GM23338 (cell line): Measurements from ENCODE around the gene COBL. TPM values are rescaled to one million over a fixed set of nuclear protein-coding genes. Genes with fewer than 3 reads are reported as not detected.

Experiments
- ATAC-seq: fragments of 200-7000 bp; cut with Tn5 transposase; 3 replicates; pipeline ENCODE4 v1.9.1; 2020
- DNase-seq: peaks from one replicate; pipeline ENCODE4 v3.0.0-alpha.2; 2015; ENCODE audit warnings: low spot score
- H2AFZ ChIP-seq: fragments of 200-600 bp; sonication (generic); 2 replicates; pipeline ENCODE4 v1.8.0; 2016; ENCODE audit warnings: antibody characterized with exemption, mild to moderate bottlenecking, moderate library complexity
- H3F3A ChIP-seq: fragments of 200-600 bp; sonication (generic); replicated peaks from 2 replicates; pipeline ENCODE4 v1.8.0; 2017; ENCODE audit warnings: antibody characterized with exemption, mixed run types, low read depth
- H3K27ac ChIP-seq: fragments of 200-600 bp; sonication (generic); 2 replicates; pipeline ENCODE4 v1.6.1; 2016; ENCODE audit warnings: low read depth
- H3K27me3 ChIP-seq: fragments of 200-600 bp; sonication (generic); 2 replicates; pipeline ENCODE4 v1.8.0; 2016; ENCODE audit warnings: mild to moderate bottlenecking, mixed run types, moderate library complexity; ENCODE audit not compliant: insufficient read depth
- H3K36me3 ChIP-seq: fragments of 200-600 bp; sonication (generic); 2 replicates; pipeline ENCODE4 v1.8.0; 2016; ENCODE audit warnings: mild to moderate bottlenecking; ENCODE audit not compliant: insufficient read depth
- H3K4me1 ChIP-seq: fragments of 200-600 bp; sonication (generic); 2 replicates; pipeline ENCODE4 v1.8.0; 2016; ENCODE audit warnings: mild to moderate bottlenecking, moderate library complexity; ENCODE audit not compliant: insufficient read depth
- H3K4me2 ChIP-seq: fragments of 200-600 bp; sonication (generic); 2 replicates; pipeline ENCODE4 v1.7.1; 2017; ENCODE audit warnings: mixed run types
- H3K4me3 ChIP-seq: fragments of 200-600 bp; sonication (generic); 2 replicates; pipeline ENCODE4 v1.6.1; 2016; ENCODE audit warnings: mixed run types
- H3K79me2 ChIP-seq: fragments of 200-600 bp; sonication (generic); replicated peaks from 2 replicates; pipeline ENCODE4 v1.8.0; 2017; ENCODE audit warnings: mild to moderate bottlenecking; ENCODE audit not compliant: insufficient read depth
- H3K9me2 ChIP-seq: fragments of 200-600 bp; sonication (generic); 2 replicates; pipeline ENCODE4 v1.8.0; 2017; ENCODE audit not compliant: insufficient read depth
- H4K20me1 ChIP-seq: fragments of 200-600 bp; sonication (generic); replicated peaks from 2 replicates; pipeline ENCODE4 v1.8.0; 2017; ENCODE audit warnings: mild to moderate bottlenecking; ENCODE audit not compliant: insufficient read depth
- H3K27ac Mint-ChIP-seq: 2 replicates; pipeline ENCODE4 v1.8.0; 2020; ENCODE audit warnings: inconsistent platforms, mild to moderate bottlenecking, moderate library complexity, mixed read lengths
- H3K27me3 Mint-ChIP-seq: 3 replicates; pipeline ENCODE4 v1.8.0; 2022; ENCODE audit warnings: low read depth, mild to moderate bottlenecking, moderate library complexity, mixed read lengths, inconsistent platforms; ENCODE audit not compliant: insufficient read depth, poor library complexity
- H3K36me3 Mint-ChIP-seq: 3 replicates; pipeline ENCODE4 v1.8.0; 2021; ENCODE audit warnings: low read depth, mild to moderate bottlenecking, inconsistent platforms, moderate library complexity, mixed read lengths
- H3K4me1 Mint-ChIP-seq: 3 replicates; pipeline ENCODE4 v1.8.0; 2020; ENCODE audit warnings: mild to moderate bottlenecking, inconsistent platforms, mixed read lengths
- H3K4me3 Mint-ChIP-seq: 3 replicates; pipeline ENCODE4 v1.8.0; 2021; ENCODE audit warnings: moderate library complexity, mild to moderate bottlenecking, inconsistent platforms, mixed read lengths
- H3K9me3 Mint-ChIP-seq: 3 replicates; pipeline ENCODE4 v1.8.0; 2020; ENCODE audit warnings: moderate library complexity, mild to moderate bottlenecking, inconsistent platforms, mixed read lengths
- CREB1 ChIP-seq: fragments of 250-450 bp; sonication (Bioruptor Pico); IDR thresholded peaks from 2 replicates; pipeline ENCODE4 v1.5.0; 2020; ENCODE audit warnings: low read depth, mild to moderate bottlenecking, moderate library complexity
- CTCF ChIP-seq, 2 experiments: fragments of 200-600 bp in 1 of 2; sonication (generic) in 1 of 2; conservative IDR thresholded peaks; 2 replicates each; pipeline versions ENCODE4 v1.5.1 to v1.6.1; 2016 to 2017; ENCODE audit warnings: antibody characterized with exemption in 2 of 2, low read depth in 2 of 2, mild to moderate bottlenecking in 2 of 2, moderate library complexity in 1 of 2
- EZH2 ChIP-seq: fragments of 200-600 bp; sonication (generic); IDR thresholded peaks from one replicate; pipeline ENCODE4 v1.8.0; 2017; ENCODE audit warnings: antibody characterized with exemption, mild to moderate bottlenecking, low read depth; ENCODE audit not compliant: unreplicated experiment
- EZH2phosphoT487 ChIP-seq: fragments of 200-600 bp; sonication (generic); IDR thresholded peaks from one replicate; pipeline ENCODE4 v1.8.1; 2018; ENCODE audit warnings: antibody characterized with exemption; ENCODE audit not compliant: unreplicated experiment
- JUNB ChIP-seq: IDR thresholded peaks from one replicate; pipeline ENCODE4 v1.6.1; 2016; ENCODE audit warnings: antibody characterized with exemption; ENCODE audit not compliant: unreplicated experiment
- NANOG ChIP-seq: IDR thresholded peaks from 2 replicates; pipeline ENCODE4 v1.6.1; 2016; ENCODE audit warnings: antibody characterized with exemption, borderline replicate concordance
- POLR2AphosphoS5 ChIP-seq: IDR thresholded peaks from 2 replicates; pipeline ENCODE4 v1.6.1; 2016; ENCODE audit warnings: antibody characterized with exemption, low read depth
- REST ChIP-seq: IDR thresholded peaks from one replicate; pipeline ENCODE4 v1.6.1; 2018; ENCODE audit warnings: antibody characterized with exemption; ENCODE audit not compliant: unreplicated experiment
- STAT1 ChIP-seq: IDR thresholded peaks from one replicate; pipeline ENCODE4 v1.6.1; 2016; ENCODE audit warnings: antibody characterized with exemption; ENCODE audit not compliant: unreplicated experiment
- ZNF114 ChIP-seq: fragments of 250-450 bp; sonication (Bioruptor Pico); IDR thresholded peaks from 2 replicates; pipeline ENCODE4 v1.5.0; 2020; ENCODE audit warnings: mild to moderate bottlenecking, moderate library complexity
- ZNF331 ChIP-seq: fragments of 250-450 bp; sonication (Bioruptor Pico); IDR thresholded peaks from 2 replicates; pipeline ENCODE4 v1.5.0; 2020; ENCODE audit warnings: low read depth, mild to moderate bottlenecking, moderate library complexity
- ZNF462 ChIP-seq: fragments of 250-450 bp; sonication (Bioruptor Pico); IDR thresholded peaks from 2 replicates; pipeline ENCODE4 v1.5.0; 2020; ENCODE audit warnings: mild to moderate bottlenecking, moderate library complexity
- polyA plus RNA-seq: library from polyadenylated mRNA; unstranded; fragments of >200 nt; fragmentation: Nextera tagmentation; extraction: Ambion mirVana; gene quantifications from 2 replicates; pipeline ENCODE4 v1.2.1, GENCODE V29; 2016
- total RNA-seq: library from RNA; depleted of rRNA; stranded (reverse); fragments of >200 nt; shearing (Covaris generic); gene quantifications from 2 replicates; pipeline ENCODE4 v1.2.3, GENCODE V29; 2014
- TF ChIP-seq, protein P1 (sequence below): IDR thresholded peaks from 2 replicates; pipeline ENCODE4 v1.6.1; 2016; ENCODE audit warnings: antibody characterized with exemption

The COBL gene
- total and polyA plus RNA-seq, 2 experiments from 2014 or later, result 18.3 to 51.9 TPM

DNA sequence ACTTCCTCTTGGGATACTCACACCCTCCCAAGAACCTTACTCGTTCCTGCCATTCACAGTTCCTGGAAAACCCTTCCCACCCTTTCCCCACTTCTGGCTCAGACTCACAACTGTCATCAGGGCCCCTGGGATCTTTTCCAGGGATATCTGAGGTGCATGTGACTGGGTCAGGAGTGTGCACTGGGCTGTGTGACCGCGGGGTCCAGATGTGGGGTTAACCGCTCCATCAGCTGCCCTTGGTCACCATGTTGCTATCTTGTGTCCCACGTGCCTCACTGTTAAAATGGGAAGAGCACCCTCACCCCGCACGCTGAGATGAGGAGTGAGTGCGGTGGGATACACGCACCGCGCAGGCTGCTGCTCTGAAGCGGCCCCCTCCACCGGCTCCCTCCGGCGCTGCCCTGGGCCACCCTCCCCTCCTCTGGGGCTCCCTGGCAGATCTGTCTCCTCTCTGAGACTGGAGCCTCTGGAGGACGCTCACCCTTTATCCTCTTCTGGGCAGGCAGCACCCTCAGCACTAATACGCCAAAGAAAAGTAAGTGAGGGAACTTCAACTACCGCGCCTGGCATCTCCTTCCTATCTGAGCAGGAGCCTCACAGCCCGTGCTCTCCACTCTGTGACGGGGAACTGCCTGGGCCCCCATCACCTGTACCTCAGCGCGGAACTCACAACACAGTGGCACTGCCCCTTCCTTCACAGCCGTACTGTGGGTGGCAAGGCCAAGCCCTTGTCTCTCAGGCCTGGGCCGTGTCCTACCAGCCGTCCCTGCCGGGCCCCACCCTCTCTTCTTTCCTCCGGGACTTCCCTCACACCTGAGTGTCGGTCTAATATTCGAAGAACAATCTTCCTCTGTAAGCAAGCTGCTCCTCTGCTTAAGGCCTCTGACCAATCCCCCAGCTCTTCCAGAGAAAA is 15.6 kb downstream of the COBL start:
- no peak overlapping the region for H2AFZ ChIP-seq
- Mint-ChIP-seq H3K27me3 (peaks cover 10% of the 10 kb centered on the region), H3K9me3 (no peaks in the 10 kb centered on the region), H3K4me1 (peaks cover 35% of the 10 kb centered on the region), H3K36me3 (no peaks in the 10 kb centered on the region; the same call in 2 of the 3 replicates), H3K4me3 (no peak overlapping the region), H3K27ac (peak overlapping the region; percentile 8; the same call in 1 of the 2 replicates)
- H3K36me3 ChIP-seq, result no peaks in the 10 kb centered on the region
- H3K27me3 ChIP-seq, result no peaks in the 10 kb centered on the region
- H3K4me3 ChIP-seq, result no peak overlapping the region
- DNase-seq, result no peak
- H3K27ac ChIP-seq, result 0 out of 2 replicates have a peak overlapping the region, but pooled peaks have one; percentile 39
- peak; percentile 9; the same call in 1 of the 3 replicates for ATAC-seq
- H3F3A ChIP-seq, result peaks cover 6% of the 10 kb centered on the region; the same call in 1 of the 2 replicates
- H3K4me2 ChIP-seq, result no peak overlapping the region
- H3K9me2 ChIP-seq, result no peaks in the 10 kb centered on the region
- TF ChIP-seq CTCF (conservative IDR thresholded peaks at IDR 0.05; ENCODE audit: low read depth in 2 of 2) (no peak), EZH2 (no peak), CREB1 (CRISPR knock-in tag) (no peak), REST (no peak), EZH2phosphoT487 (no peak), ZNF462 (CRISPR knock-in tag) (no peak), NANOG (no peak), STAT1 (no peak), ZNF331 (CRISPR knock-in tag) (no peak), JUNB (no peak), ZNF114 (CRISPR knock-in tag) (no peak), POLR2AphosphoS5 (no peak)
- TF ChIP-seq, protein P1, sequence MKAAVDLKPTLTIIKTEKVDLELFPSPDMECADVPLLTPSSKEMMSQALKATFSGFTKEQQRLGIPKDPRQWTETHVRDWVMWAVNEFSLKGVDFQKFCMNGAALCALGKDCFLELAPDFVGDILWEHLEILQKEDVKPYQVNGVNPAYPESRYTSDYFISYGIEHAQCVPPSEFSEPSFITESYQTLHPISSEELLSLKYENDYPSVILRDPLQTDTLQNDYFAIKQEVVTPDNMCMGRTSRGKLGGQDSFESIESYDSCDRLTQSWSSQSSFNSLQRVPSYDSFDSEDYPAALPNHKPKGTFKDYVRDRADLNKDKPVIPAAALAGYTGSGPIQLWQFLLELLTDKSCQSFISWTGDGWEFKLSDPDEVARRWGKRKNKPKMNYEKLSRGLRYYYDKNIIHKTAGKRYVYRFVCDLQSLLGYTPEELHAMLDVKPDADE, result no peak
- H3K79me2 ChIP-seq, result peaks cover 99% of the 10 kb centered on the region
- peaks cover 22% of the 10 kb centered on the region for H4K20me1 ChIP-seq
- peaks cover 37% of the 10 kb centered on the region for H3K4me1 ChIP-seq
